PFSK-1 (cell line): Measurements from ENCODE around the gene ST7L.

Experiments used
- FOXP2 ChIP-seq: optimal IDR thresholded peaks from 2 replicates; pipeline ENCODE3; 2011; ENCODE audit warnings: borderline replicate concordance, control low read depth, inconsistent platforms; ENCODE audit not compliant: insufficient read depth; ENCODE audit errors: extremely low read length, extremely low read depth
- POLR2AphosphoS5 ChIP-seq: IDR thresholded peaks from 2 replicates; pipeline ENCODE4 v1.6.1; 2012; ENCODE audit warnings: low read depth, mild to moderate bottlenecking, control low read depth, low read length, moderate library complexity
- SIN3A ChIP-seq: IDR thresholded peaks from 2 replicates; pipeline ENCODE4 v1.6.1; 2012; ENCODE audit warnings: mild to moderate bottlenecking, low read length, moderate library complexity, borderline replicate concordance; ENCODE audit not compliant: insufficient read depth
- TAF1 ChIP-seq: IDR thresholded peaks from 2 replicates; pipeline ENCODE4 v1.6.1; 2012; ENCODE audit warnings: low read length, control low read depth, borderline replicate concordance; ENCODE audit not compliant: insufficient read depth
- TF ChIP-seq, protein P1 (sequence below), 2 experiments: IDR thresholded peaks; 2 replicates each; pipeline versions ENCODE4 v1.6.1 to v1.8.0; 2011 to 2012; ENCODE audit warnings: low read depth in 2 of 2, low read length in 2 of 2, control low read depth in 1 of 2, inconsistent platforms in 1 of 2, mild to moderate bottlenecking in 1 of 2, moderate library complexity in 1 of 2; ENCODE audit not compliant: insufficient read depth in 1 of 2

Gene ST7L

DNA sequence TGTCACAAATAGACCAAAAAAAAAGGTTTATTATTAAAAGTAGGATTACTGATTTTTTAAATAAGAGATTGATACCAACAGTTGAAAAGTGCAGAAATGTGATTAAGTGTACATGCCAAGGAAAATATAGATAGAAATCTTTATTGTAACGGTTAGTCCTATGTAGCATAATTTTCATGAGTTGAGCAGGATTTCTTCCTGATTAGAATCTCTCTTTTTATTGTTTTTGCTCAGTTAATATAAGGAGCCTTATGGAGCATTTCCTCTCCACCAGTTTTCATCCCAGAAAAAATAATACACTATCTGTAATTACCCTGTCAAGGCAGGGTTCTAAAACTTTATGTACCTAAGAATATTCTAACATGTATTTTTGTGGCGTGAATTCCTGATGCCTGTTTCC lies 24.1 kb upstream of the ST7L start:
- TF ChIP-seq, protein P1, sequence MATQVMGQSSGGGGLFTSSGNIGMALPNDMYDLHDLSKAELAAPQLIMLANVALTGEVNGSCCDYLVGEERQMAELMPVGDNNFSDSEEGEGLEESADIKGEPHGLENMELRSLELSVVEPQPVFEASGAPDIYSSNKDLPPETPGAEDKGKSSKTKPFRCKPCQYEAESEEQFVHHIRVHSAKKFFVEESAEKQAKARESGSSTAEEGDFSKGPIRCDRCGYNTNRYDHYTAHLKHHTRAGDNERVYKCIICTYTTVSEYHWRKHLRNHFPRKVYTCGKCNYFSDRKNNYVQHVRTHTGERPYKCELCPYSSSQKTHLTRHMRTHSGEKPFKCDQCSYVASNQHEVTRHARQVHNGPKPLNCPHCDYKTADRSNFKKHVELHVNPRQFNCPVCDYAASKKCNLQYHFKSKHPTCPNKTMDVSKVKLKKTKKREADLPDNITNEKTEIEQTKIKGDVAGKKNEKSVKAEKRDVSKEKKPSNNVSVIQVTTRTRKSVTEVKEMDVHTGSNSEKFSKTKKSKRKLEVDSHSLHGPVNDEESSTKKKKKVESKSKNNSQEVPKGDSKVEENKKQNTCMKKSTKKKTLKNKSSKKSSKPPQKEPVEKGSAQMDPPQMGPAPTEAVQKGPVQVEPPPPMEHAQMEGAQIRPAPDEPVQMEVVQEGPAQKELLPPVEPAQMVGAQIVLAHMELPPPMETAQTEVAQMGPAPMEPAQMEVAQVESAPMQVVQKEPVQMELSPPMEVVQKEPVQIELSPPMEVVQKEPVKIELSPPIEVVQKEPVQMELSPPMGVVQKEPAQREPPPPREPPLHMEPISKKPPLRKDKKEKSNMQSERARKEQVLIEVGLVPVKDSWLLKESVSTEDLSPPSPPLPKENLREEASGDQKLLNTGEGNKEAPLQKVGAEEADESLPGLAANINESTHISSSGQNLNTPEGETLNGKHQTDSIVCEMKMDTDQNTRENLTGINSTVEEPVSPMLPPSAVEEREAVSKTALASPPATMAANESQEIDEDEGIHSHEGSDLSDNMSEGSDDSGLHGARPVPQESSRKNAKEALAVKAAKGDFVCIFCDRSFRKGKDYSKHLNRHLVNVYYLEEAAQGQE (IDR thresholded peaks at IDR 0.05; ENCODE audit: insufficient read depth in 1 of 2, low read depth in 2 of 2, low read length in 2 of 2): no peak
- no peak for TF ChIP-seq FOXP2
- no peak for TF ChIP-seq SIN3A
- TF ChIP-seq POLR2AphosphoS5: no peak
- TF ChIP-seq TAF1: no peak

DNA sequence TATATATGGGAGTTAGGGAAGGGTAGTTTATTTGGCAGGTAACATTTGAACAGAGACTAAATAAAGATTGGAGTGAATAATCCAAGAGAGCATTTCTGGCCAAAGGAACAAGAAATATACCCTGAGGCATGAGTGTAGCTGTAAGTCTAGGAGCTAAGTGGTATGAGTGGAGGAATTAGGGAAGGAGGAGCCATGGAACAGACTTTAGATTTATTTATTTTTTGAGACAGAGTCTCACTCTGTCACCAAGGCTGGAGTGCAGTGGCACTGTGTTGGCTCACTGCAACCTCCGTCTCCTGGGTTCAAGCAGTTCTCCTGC lies 19.1 kb upstream of the ST7L start:
- no peak for TF ChIP-seq SIN3A
- no peak for TF ChIP-seq TAF1
- TF ChIP-seq, protein P1 (IDR thresholded peaks at IDR 0.05; ENCODE audit: insufficient read depth in 1 of 2, low read depth in 2 of 2, low read length in 2 of 2): no peak
- no peak for TF ChIP-seq FOXP2

DNA sequence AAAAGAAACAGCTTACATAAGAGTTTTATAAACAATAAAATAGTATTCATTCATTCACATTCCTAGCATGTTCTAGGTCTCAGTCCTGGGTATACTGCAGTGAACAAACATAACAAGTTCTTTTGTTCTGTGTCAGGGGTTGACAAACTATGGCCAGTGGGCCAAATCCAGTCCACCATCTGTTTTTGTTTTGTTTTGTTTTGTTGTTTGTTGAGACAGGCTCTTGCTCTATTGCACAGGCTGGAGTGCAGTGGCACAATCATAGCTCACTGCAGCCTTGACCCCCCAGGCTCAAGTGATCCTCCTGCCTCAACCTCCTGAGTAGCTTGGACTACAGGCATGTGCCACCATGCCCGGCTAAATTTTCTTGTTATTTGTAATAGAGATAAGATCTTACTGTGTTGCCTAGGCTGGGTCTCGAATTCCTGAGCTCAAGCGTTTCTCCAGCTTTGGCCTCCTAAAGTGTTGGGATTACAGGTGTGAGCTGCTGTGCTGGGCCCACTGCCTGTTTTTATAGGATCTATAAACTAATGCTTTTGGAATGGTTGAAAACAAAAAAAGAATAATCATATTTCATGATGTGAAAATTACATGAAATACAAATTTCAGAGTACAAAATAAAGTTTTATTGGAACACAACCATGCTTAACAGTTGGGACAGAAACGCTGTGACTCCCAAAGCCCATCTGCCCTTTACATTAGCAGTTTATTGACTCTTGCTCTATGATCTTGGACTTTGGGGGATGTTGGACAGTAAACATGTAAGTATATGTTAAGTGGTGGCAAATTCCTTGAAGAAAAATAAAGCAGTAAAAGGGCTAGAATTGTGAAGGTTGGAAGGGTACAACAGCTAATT lies 18.5 kb upstream of the ST7L start:
- TF ChIP-seq SIN3A (no peak), FOXP2 (no peak)

DNA sequence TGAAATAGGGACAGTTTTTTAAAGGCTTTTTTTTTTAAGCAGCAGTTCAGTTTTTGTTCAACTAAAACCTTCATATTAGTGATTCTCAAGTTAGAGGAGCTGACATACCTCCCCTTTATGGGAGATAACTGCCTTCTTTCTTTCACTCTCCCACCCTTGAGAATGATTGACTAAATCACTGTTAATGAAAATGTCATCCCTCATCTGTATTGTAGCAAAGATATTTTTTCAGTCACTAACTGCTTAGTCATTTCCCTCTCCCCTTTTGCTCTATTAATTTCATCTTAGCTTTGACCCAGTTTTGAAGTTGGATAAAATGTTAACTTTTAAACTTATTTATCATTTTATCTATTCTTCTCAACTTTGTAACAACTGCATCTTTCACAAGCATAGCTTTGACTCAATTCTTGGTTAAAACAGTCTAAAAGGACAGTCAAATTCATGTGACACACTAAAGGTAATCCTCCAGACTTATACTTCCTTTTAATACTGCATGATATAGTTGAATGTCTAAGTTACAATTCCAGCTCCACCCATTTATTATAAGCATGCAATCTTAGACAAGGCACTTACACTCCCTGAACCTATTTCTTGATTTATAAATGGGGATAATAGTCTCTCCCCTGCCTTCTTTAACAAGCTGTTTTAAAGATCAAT lies 17.8 kb upstream of the ST7L start:
- no peak for TF ChIP-seq SIN3A
- TF ChIP-seq POLR2AphosphoS5: no peak

DNA sequence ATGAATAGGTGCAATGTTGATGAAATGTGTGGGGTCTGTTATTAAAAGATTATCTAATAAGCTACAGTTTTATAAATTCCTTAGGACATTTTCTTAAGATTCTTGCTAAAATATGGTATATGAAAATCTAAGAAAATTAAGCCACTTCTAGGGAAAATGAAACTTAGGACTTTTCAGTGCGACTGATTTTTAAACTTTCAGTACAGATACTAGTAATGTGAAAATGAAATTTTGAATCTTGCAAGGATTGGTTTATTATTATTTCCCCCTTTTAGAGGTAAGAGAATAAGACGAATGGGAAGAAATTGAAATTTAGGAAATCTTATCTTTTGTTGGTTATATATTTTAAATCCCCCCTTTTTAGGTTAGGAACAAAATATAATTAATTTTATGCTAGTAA lies 17.1 kb upstream of the ST7L start:
- TF ChIP-seq, protein P1 (IDR thresholded peaks at IDR 0.05; ENCODE audit: insufficient read depth in 1 of 2, low read depth in 2 of 2, low read length in 2 of 2): no peak
- no peak for TF ChIP-seq FOXP2
- no peak for TF ChIP-seq POLR2AphosphoS5
- TF ChIP-seq TAF1: no peak
- TF ChIP-seq SIN3A: no peak

DNA sequence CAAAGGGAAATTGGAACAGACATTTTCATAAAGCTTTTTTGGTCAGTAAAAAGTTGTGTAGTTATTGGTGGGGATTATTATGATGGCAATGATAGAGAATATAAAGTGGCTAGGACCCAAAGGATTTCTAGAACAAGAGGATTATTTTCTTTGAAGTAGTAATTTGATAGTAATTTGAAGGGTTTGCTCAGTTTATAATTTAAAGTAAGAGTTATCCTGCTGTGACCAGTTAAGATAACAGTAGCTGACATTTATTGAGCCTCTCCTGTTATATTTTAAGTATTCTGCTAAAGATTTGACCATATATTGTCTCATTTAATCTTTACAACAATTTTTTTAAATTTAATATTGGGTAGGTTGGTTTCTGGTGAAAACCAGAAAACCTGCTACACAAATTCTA lies 15.4 kb upstream of the ST7L start:
- no peak for TF ChIP-seq POLR2AphosphoS5

DNA sequence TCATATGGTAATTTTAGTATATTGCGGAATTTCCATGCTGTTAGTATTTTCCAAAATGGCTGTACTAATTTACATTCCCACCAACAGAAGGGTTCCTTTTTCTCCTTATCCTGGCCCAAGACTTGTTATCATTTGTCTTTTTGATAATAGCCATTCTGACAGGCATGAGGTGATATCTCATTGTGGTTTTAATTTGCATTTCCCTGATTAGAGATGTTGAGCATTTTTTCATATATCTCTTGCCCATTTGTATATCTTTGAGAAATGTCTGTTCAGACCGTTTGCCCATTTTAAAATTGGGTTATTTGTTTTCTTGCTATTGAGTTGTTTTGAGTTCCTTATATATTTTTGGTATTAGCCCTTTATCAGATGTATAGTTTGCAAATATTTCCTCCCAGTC lies 14.7 kb upstream of the ST7L start:
- TF ChIP-seq, protein P1 (IDR thresholded peaks at IDR 0.05; ENCODE audit: insufficient read depth in 1 of 2, low read depth in 2 of 2, low read length in 2 of 2): no peak
- TF ChIP-seq POLR2AphosphoS5: no peak
- no peak for TF ChIP-seq SIN3A
- TF ChIP-seq FOXP2: no peak
- no peak for TF ChIP-seq TAF1
